GM18909 (cell line): ENCODE measurements around the gene FBXL7.

Source experiments
- ATAC-seq: cut with Tn5 transposase; IDR thresholded peaks from one replicate; pipeline ENCODE4 v1.9.1; 2021; ENCODE audit warnings: mild to moderate bottlenecking; ENCODE audit not compliant: unreplicated experiment, poor library complexity

FBXL7 gene

GRCh38 chr5:15645381-15646160 is 145.6 kb downstream of the FBXL7 start:
- ATAC-seq: no peak

GRCh38 chr5:15646371-15646770 is 146.4 kb downstream of the FBXL7 start:
- ATAC-seq: no peak

- ATAC-seq: no peak
Measured at GRCh38 chr5:15647251-15647650, 147.3 kb downstream of the FBXL7 start.

GRCh38 chr5:15650266-15650665 is 150.3 kb downstream of the FBXL7 start:
- ATAC-seq: no peak

- no peak for ATAC-seq
Measured at GRCh38 chr5:15654779-15655178, 154.8 kb downstream of the FBXL7 start.

- no peak for ATAC-seq
Measured at GRCh38 chr5:15655683-15656082, 155.7 kb downstream of the FBXL7 start.

GRCh38 chr5:15664961-15665360 is 165.0 kb downstream of the FBXL7 start:
- no peak for ATAC-seq

- ATAC-seq: no peak
Measured at GRCh38 chr5:15669826-15670225, 169.8 kb downstream of the FBXL7 start.

- no peak for ATAC-seq
Measured at GRCh38 chr5:15674716-15675115, 174.7 kb downstream of the FBXL7 start.

GRCh38 chr5:15676591-15676990 is 176.6 kb downstream of the FBXL7 start:
- no peak for ATAC-seq

- ATAC-seq: no peak
Measured at GRCh38 chr5:15679161-15679560, 179.2 kb downstream of the FBXL7 start.

- ATAC-seq: no peak
Measured at GRCh38 chr5:15680455-15680854, 180.5 kb downstream of the FBXL7 start.

- no peak for ATAC-seq
Measured at GRCh38 chr5:15682122-15682521, 182.1 kb downstream of the FBXL7 start.

GRCh38 chr5:15682566-15682965 is 182.6 kb downstream of the FBXL7 start:
- ATAC-seq: no peak

- ATAC-seq: no peak
Measured at GRCh38 chr5:15683332-15683731, 183.4 kb downstream of the FBXL7 start.

- ATAC-seq: no peak
Measured at GRCh38 chr5:15687401-15687800, 187.4 kb downstream of the FBXL7 start.

GRCh38 chr5:15689836-15690235 is 189.9 kb downstream of the FBXL7 start:
- ATAC-seq: no peak

- no peak for ATAC-seq
Measured at GRCh38 chr5:15690611-15691010, 190.6 kb downstream of the FBXL7 start.

GRCh38 chr5:15691521-15691920 is 191.5 kb downstream of the FBXL7 start:
- no peak for ATAC-seq

GRCh38 chr5:15692706-15693381 is 192.9 kb downstream of the FBXL7 start:
- ATAC-seq: no peak

- no peak for ATAC-seq
Measured at GRCh38 chr5:15693382-15693728, 193.4 kb downstream of the FBXL7 start.

- no peak for ATAC-seq
Measured at GRCh38 chr5:15693933-15694332, 194.0 kb downstream of the FBXL7 start.
